Measurements from ENCODE around the gene SZT2.
A peak's percentile ranks its signal among the peaks of the same experiment; 100 is the strongest.
"Not testable (repeated sequence)": the region's sequence is repeated elsewhere in the genome, so short reads cannot be mapped to it uniquely, and the experiment has no call there.

The SZT2 gene

GRCh38 chr1:43463479-43463878 lies 73.8 kb downstream of the SZT2 start:
- DNase-seq, result no peak

DNA sequence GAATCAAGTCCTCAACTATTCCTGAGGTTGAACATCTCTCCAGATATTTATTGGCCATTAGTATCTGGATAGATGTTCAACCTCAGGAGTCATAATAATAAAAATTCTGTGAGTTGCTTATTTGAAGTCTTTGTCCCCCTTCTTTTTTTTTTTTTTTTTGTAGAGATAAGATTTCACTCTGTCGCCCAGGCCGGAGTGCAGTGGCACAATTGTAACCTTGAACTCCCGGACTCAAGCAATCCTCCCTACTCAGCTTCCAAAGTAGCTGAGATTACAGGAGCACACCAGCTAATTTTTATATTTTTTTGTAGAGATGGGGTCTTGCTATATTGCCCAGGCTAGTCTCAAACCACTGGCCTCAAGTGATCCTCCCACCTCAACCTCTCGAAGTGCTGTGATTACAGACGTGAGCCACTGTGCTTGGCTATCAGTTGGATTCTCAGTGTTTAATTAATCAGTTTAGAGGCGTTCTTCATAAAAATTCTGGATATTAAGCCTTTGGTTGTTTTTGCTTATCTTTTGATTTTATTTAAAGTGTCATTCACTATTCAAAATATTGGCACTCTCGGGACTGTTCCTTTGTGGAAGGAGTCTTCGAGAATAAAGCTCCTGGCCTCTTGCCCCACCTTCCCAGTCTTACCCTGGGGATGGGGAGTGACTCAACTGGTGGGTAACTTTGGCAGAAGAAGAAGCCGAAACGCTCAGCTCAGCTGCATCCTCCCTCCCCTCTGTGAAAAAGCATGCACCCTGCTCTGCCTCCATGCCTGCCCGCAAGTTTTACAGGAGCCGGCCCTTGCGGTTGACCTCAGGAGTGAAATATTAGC lies 75.2 kb downstream of the SZT2 start:
- DNase-seq, result no peak

GRCh38 chr1:43465505-43466067 lies 75.9 kb downstream of the SZT2 start:
- DNase-seq, result no peak

- no peak for DNase-seq
These were observed 76.7 kb downstream of the SZT2 start for GRCh38 chr1:43466403-43466802.

DNA sequence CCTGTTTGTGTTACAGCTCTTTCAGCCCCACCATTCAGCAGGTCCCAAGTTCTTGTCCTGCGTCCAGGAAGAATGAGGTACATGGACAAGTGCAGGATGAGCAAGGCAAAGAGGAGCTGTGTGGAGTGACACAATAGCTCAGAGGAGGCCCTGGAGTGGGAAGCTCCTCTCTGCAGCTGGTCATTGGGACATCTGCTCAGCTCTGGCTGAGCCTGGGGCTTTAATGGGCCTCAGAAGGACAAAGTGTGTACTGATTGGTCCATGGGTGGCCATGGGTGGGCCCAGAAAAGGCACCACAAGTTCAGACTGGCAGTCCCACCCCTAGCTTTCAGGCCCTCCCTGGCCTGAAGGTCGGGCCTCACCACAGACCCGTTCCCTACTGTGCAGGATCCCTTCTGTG lies 78.7 kb downstream of the SZT2 start:
- DNase-seq, result no peak

- DNase-seq, result no peak
These were observed 80.2 kb downstream of the SZT2 start for GRCh38 chr1:43469932-43470331.

- no peak for DNase-seq
These were observed 82.4 kb downstream of the SZT2 start for GRCh38 chr1:43472087-43472462.

GRCh38 chr1:43472463-43473151 lies 82.9 kb downstream of the SZT2 start:
- not testable (repeated sequence) for DNase-seq

DNA sequence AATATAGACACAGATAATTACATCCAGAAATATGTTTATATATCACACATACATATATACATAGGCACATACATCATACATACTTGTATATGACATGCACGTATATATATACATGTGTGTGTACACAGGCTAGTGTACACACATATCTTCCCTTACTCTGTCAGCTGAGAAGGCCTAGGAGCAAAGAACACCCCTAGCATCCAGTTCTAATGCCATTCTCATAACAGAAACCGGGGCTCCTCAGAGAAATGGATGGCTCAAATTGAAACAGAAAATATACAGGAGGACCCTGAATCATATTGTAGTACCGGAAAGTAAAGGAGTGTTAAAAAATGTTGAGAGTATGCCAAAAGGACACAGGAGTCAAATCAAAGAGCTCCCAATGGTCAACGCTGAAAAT lies 83.8 kb downstream of the SZT2 start:
- peak; percentile 45 for DNase-seq

- not testable (repeated sequence) for DNase-seq
These were observed 86.1 kb downstream of the SZT2 start for GRCh38 chr1:43475611-43476401.

DNA sequence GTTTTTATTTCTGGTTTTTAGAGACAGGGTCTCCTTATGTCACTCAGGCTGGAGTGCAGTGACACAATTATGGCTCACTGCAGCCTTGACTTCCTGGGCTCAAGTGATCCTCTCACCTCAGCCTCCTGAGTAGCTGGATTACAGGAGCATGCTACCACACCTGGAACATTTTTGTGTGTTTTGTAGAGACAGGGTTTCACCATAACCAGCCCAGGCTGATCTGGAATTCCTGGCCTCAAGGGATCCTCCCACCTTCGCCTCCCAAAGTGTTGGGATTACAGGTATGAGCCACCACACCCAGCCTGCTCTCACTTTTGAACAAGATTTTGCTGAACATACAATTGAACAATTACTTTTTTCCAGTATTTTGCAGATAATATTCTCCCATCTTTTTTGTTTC lies 88.0 kb downstream of the SZT2 start:
- DNase-seq, result no peak

DNA sequence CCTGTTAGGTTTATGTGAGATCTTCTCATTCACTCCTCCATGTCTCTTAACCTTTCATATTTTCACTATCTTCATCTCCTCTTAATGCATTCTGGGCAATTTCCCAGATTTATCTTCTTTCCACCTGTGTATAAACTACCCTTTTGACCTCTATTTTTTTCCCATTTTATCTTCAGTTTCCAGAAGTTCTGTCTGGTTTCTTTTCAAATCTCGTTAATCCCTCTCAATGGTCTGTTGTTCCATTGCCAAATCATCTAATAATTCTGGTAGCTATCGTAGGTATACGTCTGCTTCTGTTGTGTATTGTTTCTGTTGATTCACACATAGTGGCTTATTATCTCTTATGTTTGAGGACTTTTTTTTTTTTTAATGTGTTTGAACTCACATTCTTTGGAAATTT lies 89.7 kb downstream of the SZT2 start:
- no peak for DNase-seq

DNA sequence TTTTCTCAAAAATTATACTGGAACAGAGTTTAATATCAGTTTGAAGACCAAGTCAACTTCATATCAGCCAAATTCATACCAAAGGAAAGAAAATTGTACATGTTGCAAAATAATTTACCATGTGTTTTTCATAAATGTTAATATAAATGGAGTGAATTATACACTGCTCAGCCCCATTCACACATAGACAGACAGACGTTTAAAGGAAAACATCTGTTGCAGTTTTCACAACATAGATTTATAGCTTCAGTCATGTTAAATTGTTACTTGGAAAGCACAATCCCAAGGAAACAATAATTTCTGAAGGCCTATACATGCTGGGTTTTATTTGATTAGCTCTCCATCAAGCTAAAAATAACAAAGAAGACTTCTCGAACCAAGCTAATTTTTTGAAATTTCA lies 91.8 kb downstream of the SZT2 start:
- no peak for DNase-seq

DNA sequence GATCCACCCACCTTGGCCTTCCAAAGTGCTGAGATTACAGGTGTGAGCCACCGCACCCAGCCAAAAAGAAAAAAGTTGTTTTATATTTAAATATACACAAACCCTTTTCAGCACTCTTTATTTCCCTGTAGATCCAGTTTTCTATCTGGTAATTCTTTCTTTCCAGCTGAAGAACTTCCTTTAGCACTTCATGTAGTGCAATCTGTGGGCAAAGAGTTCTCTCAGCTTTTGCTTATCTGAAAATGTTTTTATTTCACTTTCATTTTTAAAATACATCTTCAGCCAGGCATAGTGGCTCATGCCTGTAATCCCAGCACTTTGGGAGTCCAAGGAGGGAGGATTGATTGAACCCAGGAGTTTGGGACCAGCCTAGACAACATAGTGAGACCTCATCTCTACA lies 92.5 kb downstream of the SZT2 start:
- no peak for DNase-seq

- DNase-seq, result no peak
These were observed 94.7 kb downstream of the SZT2 start for GRCh38 chr1:43484367-43484766.

GRCh38 chr1:43488165-43488564 lies 98.5 kb downstream of the SZT2 start:
- no peak for DNase-seq

DNA sequence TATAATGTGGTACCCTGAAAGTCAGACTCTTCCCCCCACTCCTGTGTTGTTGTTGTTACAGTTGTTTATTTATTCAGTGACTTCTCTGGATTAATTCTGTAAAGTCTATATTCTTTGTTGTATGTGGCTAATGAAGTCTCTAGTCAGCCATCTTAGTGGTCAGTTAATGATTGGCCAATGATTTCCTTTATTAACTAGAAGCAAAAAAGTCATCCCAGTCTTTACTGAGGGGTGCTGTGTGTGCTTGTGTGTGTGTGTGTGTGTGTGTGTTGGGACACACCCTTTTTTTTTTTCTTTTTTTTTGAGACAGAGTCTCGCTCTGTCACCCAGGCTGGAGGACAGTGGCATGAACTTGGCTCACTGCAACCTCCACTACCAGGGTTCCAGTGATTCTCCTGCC lies 101.4 kb downstream of the SZT2 start:
- no peak for DNase-seq

GRCh38 chr1:43492826-43493225 lies 103.1 kb downstream of the SZT2 start:
- DNase-seq, result no peak

DNA sequence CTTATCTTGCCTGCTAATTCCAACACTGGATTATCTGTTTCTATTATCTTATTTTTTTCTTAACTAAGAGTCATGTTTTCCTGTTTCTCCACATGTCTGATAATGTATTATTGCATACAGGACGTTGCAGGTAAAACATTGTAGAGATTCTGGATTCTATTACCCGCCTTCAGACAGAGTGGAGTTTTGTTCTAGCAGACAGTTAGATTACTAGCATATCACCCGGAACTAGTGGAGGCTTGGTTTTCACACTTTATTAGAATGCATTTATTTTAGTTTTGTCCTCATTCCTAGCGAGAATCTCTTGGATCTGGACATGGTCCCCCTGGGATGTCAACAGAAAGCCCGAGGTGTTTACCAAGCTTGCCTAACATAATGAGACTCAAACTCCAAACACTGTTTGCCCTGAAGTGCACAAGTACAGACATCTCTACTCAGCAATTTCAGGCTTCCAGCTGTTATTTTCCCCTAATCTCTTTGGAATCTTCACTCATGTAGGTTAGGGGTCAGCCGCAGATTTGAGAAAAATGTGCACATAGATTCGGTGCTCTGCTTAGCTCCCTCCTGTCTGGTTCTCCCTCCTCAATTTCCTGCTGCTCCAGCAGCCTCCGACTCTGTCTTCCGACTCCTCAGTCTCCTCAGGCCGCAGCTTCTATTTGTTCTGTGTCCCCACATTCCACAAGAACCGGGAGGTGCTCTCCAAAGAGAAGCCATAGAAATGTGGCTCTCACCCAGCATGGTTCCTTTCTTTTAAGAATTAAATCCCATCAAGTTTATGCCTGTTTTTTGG lies 104.2 kb downstream of the SZT2 start:
- no peak for DNase-seq

DNA sequence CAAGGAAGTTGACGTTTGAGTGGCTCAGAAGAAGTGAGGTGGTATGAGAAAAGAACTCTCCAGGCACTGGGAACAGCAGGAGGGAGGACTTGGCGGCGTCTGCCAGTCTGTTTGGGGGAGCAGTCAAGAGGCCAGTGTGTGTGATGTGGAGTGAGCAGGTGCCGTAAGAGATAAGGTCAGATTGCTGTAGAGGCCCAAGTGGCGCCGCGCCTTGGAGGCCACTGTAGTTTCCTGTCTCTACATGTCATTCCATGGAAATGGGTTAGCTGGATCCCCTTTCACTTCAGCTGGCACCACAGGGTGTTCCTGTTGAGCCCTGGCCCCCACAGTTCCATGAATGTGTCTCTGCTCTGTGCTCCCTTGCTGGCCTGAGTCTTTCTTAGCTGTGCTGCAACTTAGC lies 105.5 kb downstream of the SZT2 start:
- no peak for DNase-seq

GRCh38 chr1:43499898-43500297 lies 110.2 kb downstream of the SZT2 start:
- no peak for DNase-seq

DNA sequence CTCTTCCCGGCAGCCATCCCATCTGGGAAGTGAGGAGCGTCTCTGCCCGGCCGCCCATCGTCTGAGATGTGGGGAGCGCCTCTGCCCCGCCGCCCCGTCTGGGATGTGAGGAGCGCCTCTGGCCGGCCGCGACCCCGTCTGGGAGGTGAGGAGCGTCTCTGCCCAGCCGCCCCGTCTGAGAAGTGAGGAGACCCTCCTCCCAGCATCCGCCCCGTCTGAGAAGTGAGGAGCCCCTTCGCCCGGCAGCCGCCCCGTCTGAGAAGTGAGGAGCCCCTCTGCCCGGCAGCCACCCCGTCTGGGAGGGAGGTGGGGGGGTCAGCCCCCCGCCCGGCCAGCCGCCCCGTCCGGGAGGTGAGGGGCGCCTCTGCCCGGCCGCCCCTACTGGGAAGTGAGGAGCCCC lies 112.1 kb downstream of the SZT2 start:
- DNase-seq, result not testable (repeated sequence)

GRCh38 chr1:43503534-43503933 lies 113.8 kb downstream of the SZT2 start:
- no peak for DNase-seq

Data from activated CD4-positive, alpha-beta T cell treated with anti-CD3 and anti-CD28 coated beads, Interleukin-2, Interleukin-6, amounts not matched to agents 100 ng/mL and 50 ng/mL, durations not matched to agents 16 hours and 8 hours (primary cell).